HG03521 (cell line): ENCODE results near the gene GALNTL6.
"Not testable (repeated sequence)": the region's sequence is repeated elsewhere in the genome, so short reads cannot be mapped to it uniquely, and the experiment has no call there.

Experiments used
- ATAC-seq: cut with Tn5 transposase; IDR thresholded peaks from one replicate; pipeline ENCODE4 v1.9.1; 2021; ENCODE audit warnings: mild to moderate bottlenecking, moderate library complexity; ENCODE audit not compliant: unreplicated experiment

The GALNTL6 gene

DNA sequence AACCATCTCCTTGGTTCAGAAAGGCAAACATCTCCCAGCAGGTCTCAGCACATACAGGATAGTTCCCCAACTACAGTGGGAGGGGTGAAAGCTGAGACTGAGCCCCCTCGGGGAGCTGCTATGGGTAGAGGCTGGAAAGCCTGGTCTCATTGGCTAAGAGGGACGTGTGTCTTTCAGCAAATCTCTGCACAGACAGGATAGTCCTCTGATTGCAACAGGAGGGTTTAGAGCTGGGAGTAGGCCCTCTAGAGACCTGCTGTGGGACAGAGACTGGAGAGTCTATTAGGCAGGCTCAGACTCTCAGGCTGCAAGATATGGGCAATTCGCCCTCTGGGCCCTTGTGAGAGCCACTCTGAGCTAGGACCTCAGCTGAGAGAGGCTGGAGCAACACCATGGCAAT is 1083.8 kb downstream of the GALNTL6 start:
- no peak for ATAC-seq

- ATAC-seq, result no peak
Observed at GRCh38 chr4:172898715-172899114, 1085.5 kb downstream of the GALNTL6 start.

DNA sequence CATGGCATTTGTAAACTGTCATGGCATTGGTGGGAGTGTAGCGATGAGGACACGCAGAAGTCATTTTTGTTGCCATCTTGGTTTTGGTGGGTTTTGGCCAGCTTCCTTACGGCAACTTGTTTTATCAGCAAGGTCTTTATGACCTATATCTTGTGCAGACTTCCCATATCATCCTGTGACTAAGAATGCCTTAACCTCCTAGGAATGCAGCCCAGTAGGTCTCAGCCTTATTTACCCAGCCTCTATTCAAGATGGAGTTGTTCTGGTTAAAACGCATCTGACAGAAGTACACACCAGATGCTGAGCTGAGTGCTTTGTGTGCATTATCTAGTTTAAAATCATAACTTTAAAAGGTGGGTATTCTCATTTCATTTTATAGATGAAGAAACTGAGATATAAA is 1086.7 kb downstream of the GALNTL6 start:
- ATAC-seq, result no peak

DNA sequence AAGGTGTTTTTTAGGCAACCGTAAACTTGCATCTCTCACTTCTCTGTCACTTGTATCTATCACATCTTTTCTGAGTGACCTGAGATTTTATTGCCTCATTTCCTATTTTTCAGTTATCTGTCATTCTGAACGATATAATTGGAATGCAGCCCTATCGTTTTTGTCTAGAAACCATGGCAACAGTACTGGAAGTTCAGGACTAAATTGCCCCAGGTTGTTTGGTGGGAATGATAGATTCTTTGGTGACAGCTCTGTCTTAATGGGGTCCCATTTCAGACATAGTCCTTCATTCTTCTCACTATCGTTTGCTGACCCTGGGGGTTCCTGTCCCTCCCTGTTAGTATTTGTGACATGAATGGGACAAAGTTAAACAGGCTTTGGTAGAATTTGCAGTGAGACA is 1087.7 kb downstream of the GALNTL6 start:
- no peak for ATAC-seq

DNA sequence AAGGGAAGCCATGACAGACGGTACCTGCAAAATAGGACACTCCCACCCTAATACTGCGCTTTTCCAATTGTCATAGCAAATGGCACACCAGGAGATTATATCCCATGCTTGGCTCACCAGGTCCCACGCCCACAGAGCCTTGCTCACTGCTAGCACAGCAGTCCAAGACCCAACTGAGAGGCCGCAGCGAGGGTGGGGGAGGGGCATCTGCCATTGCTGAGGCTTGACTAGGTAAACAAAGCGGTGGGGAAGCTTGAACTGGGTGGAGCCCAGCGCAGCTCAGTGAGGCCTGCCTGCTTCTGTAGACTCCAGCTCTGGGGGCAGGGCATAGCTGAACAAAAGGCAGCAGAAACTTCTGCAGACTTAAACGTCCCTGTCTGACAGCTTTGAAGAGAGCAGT is 1099.3 kb downstream of the GALNTL6 start:
- ATAC-seq, result not testable (repeated sequence)

GRCh38 chr4:172917403-172917802 is 1104.2 kb downstream of the GALNTL6 start:
- ATAC-seq, result not testable (repeated sequence)

DNA sequence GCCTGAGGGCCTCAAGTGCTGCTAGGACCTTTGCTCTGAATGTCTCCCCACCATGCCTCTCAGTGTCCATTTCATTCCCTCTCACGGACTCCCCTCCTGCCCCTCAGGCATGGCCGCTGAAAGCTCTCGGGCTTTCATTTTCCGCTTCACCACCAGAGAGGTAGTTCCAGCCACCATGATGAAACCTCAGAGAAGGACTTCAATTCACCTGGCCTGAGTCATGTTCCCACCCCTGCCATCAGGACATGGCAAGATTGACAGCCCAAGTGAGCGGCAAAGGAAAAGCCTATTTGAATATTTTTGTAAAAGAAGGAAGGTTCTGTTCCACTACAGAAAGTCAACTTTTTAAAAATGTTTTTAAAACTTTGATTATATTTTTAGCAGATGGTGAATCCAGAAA is 1106.1 kb downstream of the GALNTL6 start:
- no peak for ATAC-seq

- ATAC-seq, result no peak
Observed at GRCh38 chr4:172927096-172927814, 1114.1 kb downstream of the GALNTL6 start.

- no peak for ATAC-seq
Observed at GRCh38 chr4:172928347-172928746, 1115.1 kb downstream of the GALNTL6 start.

DNA sequence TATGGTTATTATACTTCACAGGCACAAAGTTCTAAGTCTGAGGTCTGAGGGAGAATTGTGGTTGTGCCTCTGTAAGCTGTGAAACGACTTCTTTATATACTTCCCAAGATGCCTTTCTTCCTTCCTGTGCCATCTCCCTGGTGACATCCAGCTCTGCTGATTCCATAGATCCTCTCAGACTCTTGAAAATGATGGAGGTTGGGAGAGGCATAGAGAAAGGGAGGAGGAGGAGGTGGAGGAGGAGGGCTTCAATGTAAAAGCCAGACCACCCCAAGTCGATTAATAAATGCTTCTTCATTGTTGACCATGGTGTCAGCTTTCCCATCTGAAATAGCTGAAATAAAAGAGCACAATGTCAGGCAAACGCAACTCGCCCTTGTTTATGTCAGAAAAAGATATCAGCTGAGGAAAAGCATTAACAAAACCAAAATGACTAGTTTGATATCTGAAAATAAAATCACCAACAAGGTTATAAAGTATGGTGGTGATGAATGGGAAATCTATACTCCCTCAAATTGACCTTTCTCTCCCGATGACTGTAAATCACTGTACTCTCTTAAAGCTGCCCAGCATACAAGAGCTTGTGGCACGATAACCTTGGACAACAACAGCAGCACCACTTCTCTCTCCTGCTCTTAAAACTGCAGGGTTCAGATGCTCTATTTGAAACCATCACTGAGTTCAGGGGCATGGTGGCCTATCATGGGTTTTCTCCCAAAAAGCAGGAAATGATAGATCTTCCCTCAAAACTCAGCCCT is 1125.0 kb downstream of the GALNTL6 start:
- no peak for ATAC-seq

- ATAC-seq, result no peak
Observed at GRCh38 chr4:172938870-172939269, 1125.7 kb downstream of the GALNTL6 start.

GRCh38 chr4:172942840-172943239 is 1129.6 kb downstream of the GALNTL6 start:
- ATAC-seq, result no peak

- ATAC-seq, result no peak
Observed at GRCh38 chr4:172945611-172946010, 1132.4 kb downstream of the GALNTL6 start.

GRCh38 chr4:172946503-172946902 is 1133.3 kb downstream of the GALNTL6 start:
- no peak for ATAC-seq

- no peak for ATAC-seq
Observed at GRCh38 chr4:172947594-172947993, 1134.4 kb downstream of the GALNTL6 start.

GRCh38 chr4:172950990-172951389 is 1137.8 kb downstream of the GALNTL6 start:
- ATAC-seq, result no peak

- ATAC-seq, result no peak
Observed at GRCh38 chr4:172951679-172952451, 1138.7 kb downstream of the GALNTL6 start.

GRCh38 chr4:172953896-172954568 is 1140.8 kb downstream of the GALNTL6 start:
- no peak for ATAC-seq

- ATAC-seq, result not testable (repeated sequence)
Observed at GRCh38 chr4:172956340-172956739, 1143.1 kb downstream of the GALNTL6 start.

- no peak for ATAC-seq
Observed at GRCh38 chr4:172957216-172957615, 1144.0 kb downstream of the GALNTL6 start.
